Endothelial cell of umbilical vein (primary cell): ENCODE results near the gene GRB2. TPM values are rescaled to one million over a fixed set of nuclear protein-coding genes. Genes with fewer than 3 reads are reported as not detected.

Experiments
- BruUV-seq: library from RNA; stranded (reverse); fragments of 400-500 nt; replicated peaks from 2 replicates; lab custom pipeline; 2021; lab: Mats Ljungman, UMichigan
- CTCF ChIA-PET: fragments of 300-600, 350-600 bp; sonication (Branson Sonifier 250); formaldehyde crosslinking; loops from one replicate; lab custom pipeline; 2021; ENCODE audit warnings: antibody characterized with exemption, inconsistent platforms; lab: Charles Lee
- POLR2A ChIA-PET: fragments of 300-600, 350-600 bp; sonication (Branson Sonifier 250); formaldehyde crosslinking; loops from one replicate; lab custom pipeline; 2021; ENCODE audit warnings: antibody characterized with exemption, inconsistent platforms; lab: Charles Lee
- DNase-seq: peaks from one replicate; pipeline ENCODE4 v3.0.0-alpha.2; 2011; ENCODE audit warnings: low read depth, low spot score
- FAIRE-seq: peaks from 2 replicates; lab custom pipeline; 2011; peaks lifted over from hg19 to GRCh38; lab: Jason Lieb, UNC
- H2AFZ ChIP-seq: 2 replicates; pipeline ENCODE4 v1.6.0; 2012; ENCODE audit warnings: low read depth, low read length, control low read depth, inconsistent platforms
- H3K27ac ChIP-seq: 2 replicates; pipeline ENCODE4 v1.5.1; 2011; ENCODE audit warnings: low read depth, mild to moderate bottlenecking, control low read depth, low read length, moderate library complexity; ENCODE audit not compliant: insufficient read depth
- H3K27me3 ChIP-seq, 2 experiments: 2 replicates each; pipeline versions ENCODE4 v1.6.0 to v1.6.1; 2011; ENCODE audit warnings: low read length in 2 of 2, mixed read lengths in 1 of 2; ENCODE audit not compliant: control insufficient read depth in 2 of 2, insufficient read depth in 2 of 2
- H3K36me3 ChIP-seq, 2 experiments: 2 replicates in 1 of 2; 3 replicates in 1 of 2; pipeline ENCODE4 v1.5.1; 2011; ENCODE audit warnings: low read length in 2 of 2, mild to moderate bottlenecking in 1 of 2, moderate library complexity in 1 of 2; ENCODE audit not compliant: control insufficient read depth in 2 of 2, insufficient read depth in 2 of 2; ENCODE audit errors: extremely low read depth in 1 of 2
- H3K4me1 ChIP-seq: 3 replicates; pipeline ENCODE4 v1.5.1; 2011; ENCODE audit warnings: mild to moderate bottlenecking, low read length; ENCODE audit not compliant: control insufficient read depth, insufficient read depth; ENCODE audit errors: extremely low read depth
- H3K4me2 ChIP-seq: 2 replicates; pipeline ENCODE4 v1.6.1; 2011; ENCODE audit warnings: low read length, control low read depth, mixed read lengths; ENCODE audit not compliant: insufficient read depth
- H3K4me3 ChIP-seq, 3 experiments: fragments of 200-600 bp in 1 of 3; sonication (generic), shearing (Covaris generic) in 1 of 3; replicated peaks in 1 of 3; 2 replicates each; pipeline ENCODE4 v1.5.1; 2011 to 2016; ENCODE audit warnings: control low read depth in 3 of 3, low read length in 3 of 3, mild to moderate bottlenecking in 2 of 3, inconsistent platforms in 1 of 3, low read depth in 1 of 3, moderate library complexity in 1 of 3; ENCODE audit not compliant: insufficient read depth in 1 of 3
- H3K79me2 ChIP-seq: 2 replicates; pipeline ENCODE4 v1.6.0; 2012; ENCODE audit warnings: low read length, inconsistent platforms; ENCODE audit not compliant: control insufficient read depth, insufficient read depth
- H3K9ac ChIP-seq: replicated peaks from 2 replicates; pipeline ENCODE3; 2011; ENCODE audit warnings: low read length, control low read depth; ENCODE audit not compliant: insufficient read depth; ENCODE audit errors: extremely low read depth
- H3K9me1 ChIP-seq: replicated peaks from 3 replicates; pipeline ENCODE4 v1.6.0; 2011; ENCODE audit warnings: mild to moderate bottlenecking, low read length; ENCODE audit not compliant: control insufficient read depth, insufficient read depth; ENCODE audit errors: extremely low read depth
- H3K9me3 ChIP-seq: replicated peaks from 2 replicates; pipeline ENCODE4 v1.5.1; 2012; ENCODE audit warnings: low read length, inconsistent platforms; ENCODE audit not compliant: control insufficient read depth, insufficient read depth
- H4K20me1 ChIP-seq: replicated peaks from 2 replicates; pipeline ENCODE3; 2011; ENCODE audit warnings: mild to moderate bottlenecking, low read length; ENCODE audit not compliant: control insufficient read depth, insufficient read depth; ENCODE audit errors: extremely low read depth
- CTCF ChIP-seq, 2 donors: IDR thresholded peaks; 1 replicate in 1 of 2; 2 replicates in 1 of 2; pipeline ENCODE4 v1.5.1; 2011; ENCODE audit warnings: low read length in 2 of 2, mild to moderate bottlenecking in 2 of 2, moderate library complexity in 2 of 2, control low read depth in 1 of 2, inconsistent platforms in 1 of 2, low read depth in 1 of 2; ENCODE audit not compliant: insufficient read depth in 1 of 2; ENCODE audit errors: extremely low read depth in 1 of 2
- EZH2 ChIP-seq: IDR thresholded peaks from 2 replicates; pipeline ENCODE4 v1.6.1; 2012; ENCODE audit warnings: borderline replicate concordance, low read depth, mild to moderate bottlenecking, moderate library complexity, low read length, inconsistent platforms; ENCODE audit not compliant: severe bottlenecking
- FOS ChIP-seq: IDR thresholded peaks from 2 replicates; pipeline ENCODE4 v1.6.1; 2011; ENCODE audit warnings: mild to moderate bottlenecking, low read length, moderate library complexity, borderline replicate concordance; ENCODE audit not compliant: insufficient read depth
- GATA2 ChIP-seq: IDR thresholded peaks from 2 replicates; pipeline ENCODE4 v1.7.0; 2011; ENCODE audit warnings: low read depth, mild to moderate bottlenecking, moderate library complexity, mixed read lengths, low read length; ENCODE audit not compliant: insufficient read length, insufficient read depth
- JUN ChIP-seq: IDR thresholded peaks from 2 replicates; pipeline ENCODE4 v1.6.1; 2011; ENCODE audit warnings: borderline replicate concordance, low read depth; ENCODE audit not compliant: insufficient read length, insufficient read depth
- MAX ChIP-seq: IDR thresholded peaks from 2 replicates; pipeline ENCODE4 v1.6.1; 2011; ENCODE audit not compliant: insufficient read depth, insufficient read length
- MYC ChIP-seq: IDR thresholded peaks from one replicate; pipeline ENCODE4 v1.6.1; 2011; ENCODE audit warnings: mild to moderate bottlenecking, low read depth, low read length
- POLR2A ChIP-seq: IDR thresholded peaks from 2 replicates; pipeline ENCODE4 v1.6.1; 2012; ENCODE audit warnings: low read depth, mild to moderate bottlenecking, control low read depth, low read length
- POLR2AphosphoS5 ChIP-seq: IDR thresholded peaks from 2 replicates; pipeline ENCODE4 v1.6.1; 2012; ENCODE audit warnings: low read depth, mild to moderate bottlenecking, control low read depth, low read length, moderate library complexity; ENCODE audit not compliant: insufficient read depth
- dilution Hi-C: fragments of 300-500 bp; cut with MboI; formaldehyde crosslinking; loops from one replicate; pipeline ENCODE4 v1.15.0; 2019; ENCODE audit warnings: low sequenced_read_pairs; ENCODE audit not compliant: extremely low pct_ligation_motif_present
- intact Hi-C: fragments of 100-400 bp; cut with micrococcal nuclease; formaldehyde crosslinking; loops from one replicate; pipeline ENCODE4 v1.10.0; 2022
- polyA plus RNA-seq, 4 experiments: library from polyadenylated mRNA; depleted of rRNA in 3 of 4; stranded (reverse) in 3 of 4; unstranded in 1 of 4; fragments of >200 nt; gene quantifications; 2 replicates each; pipeline versions ENCODE4 v1.2.1 to v1.2.3, GENCODE V29; 2011 to 2012; ENCODE audit warnings: missing spikeins in 1 of 4
- total RNA-seq: library from RNA; stranded (reverse); gene quantifications from 2 replicates; pipeline ENCODE4 v1.2.3, GENCODE V29; 2021

GRB2 gene
- total and polyA plus RNA-seq, 2 donors (not counting 3 experiments of a cell fraction or from before 2014, with no cell fraction given): 51.5 to 93.9 TPM

- ChIA-PET POLR2A (interaction anchor here (1.3 kb wide), 1 partner anchor 10 kb away, joined by 3 read pairs; no protein-coding TSS in a partner anchor), CTCF (interaction anchor here (0.7 to 1.4 kb wide), 2 partner anchors 20 to 42 kb away, joined by 3 read pairs; no protein-coding TSS in a partner anchor)
- intact Hi-C loops: no loop called here
Measured at GRCh38 chr17:75454193-75454592, 48.7 kb upstream of the GRB2 start.

More at GRCh38 chr17:75454193-75454592, 48.7 kb upstream of the GRB2 start:
- H2AFZ ChIP-seq: no peak overlapping the region
- no peak overlapping the region for H3K4me3 ChIP-seq
- H3K4me2 ChIP-seq: no peak overlapping the region
- peaks cover 9% of the 10 kb centered on the region for H3K79me2 ChIP-seq
- FAIRE-seq (no peak), DNase-seq (no peak)
- no peak overlapping the region for H3K9ac ChIP-seq
- dilution Hi-C loops: no loop called here
- TF ChIP-seq MYC: no peak
- no peak for TF ChIP-seq FOS
- no peak for TF ChIP-seq CTCF (IDR thresholded peaks at IDR 0.05; ENCODE audit: extremely low read depth in 1 of 2, insufficient read depth in 1 of 2, low read depth in 1 of 2, low read length in 2 of 2)
- no peak for TF ChIP-seq JUN
- no peak for TF ChIP-seq EZH2
- no peak for TF ChIP-seq POLR2AphosphoS5
- no peak for TF ChIP-seq GATA2
- TF ChIP-seq POLR2A: no peak
- TF ChIP-seq MAX: no peak
- no peaks in the 10 kb centered on the region for H3K9me1 ChIP-seq
- no peaks in the 10 kb centered on the region for H3K36me3 ChIP-seq
- H3K4me1 ChIP-seq: peaks cover 13% of the 10 kb centered on the region
- H4K20me1 ChIP-seq: no peaks in the 10 kb centered on the region
- H3K27ac ChIP-seq: no peak overlapping the region
- no peaks in the 10 kb centered on the region for H3K27me3 ChIP-seq
- no peaks in the 10 kb centered on the region for H3K9me3 ChIP-seq
- no TSS peak for BruUV-seq
